ENCODE measurements around the gene CAPZA1.
"Not testable (repeated sequence)": the region's sequence is repeated elsewhere in the genome, so short reads cannot be mapped to it uniquely, and the experiment has no call there.

Gene CAPZA1

GRCh38 chr1:112626887-112627286 lies 7.3 kb downstream of the CAPZA1 start:
- no peak for DNase-seq (ENCODE audit: low read depth in 2 of 2)

- DNase-seq (ENCODE audit: low read depth in 2 of 2), result no peak
Measured at GRCh38 chr1:112628516-112628915, 8.9 kb downstream of the CAPZA1 start.

GRCh38 chr1:112629256-112629655 lies 9.6 kb downstream of the CAPZA1 start:
- no peak for DNase-seq (ENCODE audit: low read depth in 2 of 2)

- no peak for DNase-seq (ENCODE audit: low read depth in 2 of 2)
Measured at GRCh38 chr1:112633628-112634027, 14.0 kb downstream of the CAPZA1 start.

GRCh38 chr1:112634367-112634766 lies 14.7 kb downstream of the CAPZA1 start:
- no peak for DNase-seq (ENCODE audit: low read depth in 2 of 2)

- DNase-seq (ENCODE audit: low read depth in 2 of 2), result no peak
Measured at GRCh38 chr1:112636056-112636455, 16.4 kb downstream of the CAPZA1 start.

- DNase-seq (ENCODE audit: low read depth in 2 of 2), result no peak
Measured at GRCh38 chr1:112636597-112637253, 17.1 kb downstream of the CAPZA1 start.

GRCh38 chr1:112637254-112638109 lies 17.9 kb downstream of the CAPZA1 start:
- DNase-seq (ENCODE audit: low read depth in 2 of 2), result no peak

- DNase-seq (ENCODE audit: low read depth in 2 of 2), result no peak
Measured at GRCh38 chr1:112638110-112638428, 18.4 kb downstream of the CAPZA1 start.

GRCh38 chr1:112640437-112640836 lies 20.8 kb downstream of the CAPZA1 start:
- not testable (repeated sequence) for DNase-seq (ENCODE audit: low read depth in 2 of 2)

GRCh38 chr1:112643080-112643479 lies 23.4 kb downstream of the CAPZA1 start:
- DNase-seq (ENCODE audit: low read depth in 2 of 2), result no peak

- no peak for DNase-seq (ENCODE audit: low read depth in 2 of 2)
Measured at GRCh38 chr1:112646225-112646624, 26.6 kb downstream of the CAPZA1 start.

- DNase-seq (ENCODE audit: low read depth in 2 of 2), result no peak
Measured at GRCh38 chr1:112651205-112651604, 31.6 kb downstream of the CAPZA1 start.

GRCh38 chr1:112665857-112666256 lies 46.2 kb downstream of the CAPZA1 start:
- DNase-seq (ENCODE audit: low read depth in 2 of 2), result no peak

- DNase-seq (ENCODE audit: low read depth in 2 of 2), result no peak
Measured at GRCh38 chr1:112666946-112667345, 47.3 kb downstream of the CAPZA1 start.

GRCh38 chr1:112672009-112672408 lies 52.4 kb downstream of the CAPZA1 start:
- no peak for DNase-seq (ENCODE audit: low read depth in 2 of 2)

GRCh38 chr1:112672842-112673241 lies 53.2 kb downstream of the CAPZA1 start:
- DNase-seq (ENCODE audit: low read depth in 2 of 2), result no peak

- DNase-seq (ENCODE audit: low read depth in 2 of 2), result no peak
Measured at GRCh38 chr1:112673592-112674439, 54.2 kb downstream of the CAPZA1 start.

- peak; percentile 39 to 44 for DNase-seq (ENCODE audit: low read depth in 2 of 2)
Measured at GRCh38 chr1:112674440-112674985, 54.9 kb downstream of the CAPZA1 start, which contains the start of gene MOV10. TSS of gene MOV10 (plus strand) at chr1:112674659. CDS start at chr1:112674913, 254 bp downstream.

- peak; percentile 18 to 20 for DNase-seq (ENCODE audit: low read depth in 2 of 2)
Measured at GRCh38 chr1:112674986-112675727, 55.5 kb downstream of the CAPZA1 start.

- no peak for DNase-seq (ENCODE audit: low read depth in 2 of 2)
Measured at GRCh38 chr1:112675728-112676381, 56.2 kb downstream of the CAPZA1 start.

All from stimulated activated CD8-positive, alpha-beta memory T cell treated with anti-CD3 and anti-CD28 coated beads, Interleukin-15, amount 100 ng/mL, for 48 hours (primary cell).